K562 (cell line): ENCODE measurements around the gene NTRK2. TPM values are rescaled to one million over a fixed set of nuclear protein-coding genes. Genes with fewer than 3 reads are reported as not detected.

Experiments
- CAMTA2 ChIP-seq: fragments of 250-450 bp; sonication (Bioruptor Pico); conservative IDR thresholded peaks from 2 replicates; pipeline ENCODE4 v1.5.1; 2022
- E2F6 ChIP-seq, 2 experiments: IDR thresholded peaks; 2 replicates each; pipeline ENCODE4 v1.6.1; 2011; ENCODE audit warnings: borderline replicate concordance in 1 of 2, control low read depth in 1 of 2, low read depth in 1 of 2, low read length in 1 of 2, mild to moderate bottlenecking in 1 of 2, mixed read lengths in 1 of 2, moderate library complexity in 1 of 2; ENCODE audit not compliant: insufficient read depth in 1 of 2, insufficient read length in 1 of 2, poor library complexity in 1 of 2, severe bottlenecking in 1 of 2; ENCODE audit errors: extremely low read depth in 1 of 2
- EZH2 ChIP-seq: IDR thresholded peaks from 2 replicates; pipeline ENCODE4 v1.6.1; 2012; ENCODE audit warnings: low read depth, mild to moderate bottlenecking, inconsistent platforms, low read length, borderline replicate concordance
- GABPB1 ChIP-seq: sonication (generic); formaldehyde crosslinking; IDR thresholded peaks from 2 replicates; pipeline ENCODE4 v1.8.0; 2022; ENCODE audit warnings: mild to moderate bottlenecking, missing genetic modification reagents
- JUND ChIP-seq, 2 experiments: IDR thresholded peaks; 2 replicates in 1 of 2; 3 replicates in 1 of 2; pipeline ENCODE4 v1.6.1; 2011; ENCODE audit warnings: borderline replicate concordance in 2 of 2, low read depth in 2 of 2, low read length in 2 of 2, improper control_type of control experiment in 1 of 2, missing biosample characterization in 1 of 2, missing genetic modification characterization in 1 of 2, missing genetic modification reagents in 1 of 2
- KLF1 ChIP-seq: fragments of 450-650 bp; IDR thresholded peaks from 2 replicates; pipeline ENCODE4 v1.6.1; 2016; ENCODE audit warnings: missing genetic modification characterization, missing compliant biosample characterization
- KLF16 ChIP-seq: IDR thresholded peaks from 2 replicates; pipeline ENCODE4 v1.6.1; 2016; ENCODE audit warnings: antibody characterized with exemption
- MEIS2 ChIP-seq: fragments of 450-650 bp; IDR thresholded peaks from 2 replicates; pipeline ENCODE4 v1.6.1; 2014; ENCODE audit warnings: mild to moderate bottlenecking; ENCODE audit not compliant: partially characterized antibody
- MXD1 ChIP-seq: fragments of 250-450 bp; sonication (Bioruptor Pico); IDR thresholded peaks from 2 replicates; pipeline ENCODE4 v1.8.0; 2021; ENCODE audit warnings: borderline replicate concordance, mild to moderate bottlenecking, moderate library complexity; ENCODE audit not compliant: poor library complexity, severe bottlenecking
- NBN ChIP-seq: fragments of 450-650 bp; IDR thresholded peaks from 2 replicates; pipeline ENCODE4 v1.6.1; 2016; ENCODE audit warnings: low read depth, mild to moderate bottlenecking
- PTTG1 ChIP-seq: fragments of 450-650 bp; IDR thresholded peaks from 2 replicates; pipeline ENCODE4 v1.6.1; 2016; ENCODE audit warnings: low read depth, mild to moderate bottlenecking, missing genetic modification characterization, missing compliant biosample characterization
- RREB1 ChIP-seq: fragments of 250-450 bp; sonication (Bioruptor Pico); IDR thresholded peaks from 2 replicates; pipeline ENCODE4 v1.4.0; 2020
- SMC3 ChIP-seq: conservative IDR thresholded peaks from 2 replicates; pipeline ENCODE4 v1.6.1; 2011; ENCODE audit warnings: low read depth, low read length, improper control_type of control experiment; ENCODE audit not compliant: insufficient read depth
- SOX6 ChIP-seq: fragments of 450-650 bp; IDR thresholded peaks from 2 replicates; pipeline ENCODE4 v1.6.1; 2014; ENCODE audit warnings: mild to moderate bottlenecking
- THAP7 ChIP-seq: fragments of 250-450 bp; sonication (Bioruptor Pico); IDR thresholded peaks from 2 replicates; pipeline ENCODE4 v1.5.0; 2021
- ZNF121 ChIP-seq: sonication (generic); formaldehyde crosslinking; conservative IDR thresholded peaks from 2 replicates; pipeline ENCODE4 v1.8.0; 2022; ENCODE audit warnings: missing genetic modification reagents
- ZNF584 ChIP-seq: fragments of 200-800 bp; sonication (Bioruptor generic); IDR thresholded peaks from 2 replicates; pipeline ENCODE4 v1.6.1; 2016; ENCODE audit warnings: low read depth, mild to moderate bottlenecking, missing genetic modification characterization, missing compliant biosample characterization
- polyA plus RNA-seq, 8 experiments: library from polyadenylated mRNA; depleted of rRNA in 4 of 8; stranded (reverse) in 5 of 8; unstranded in 3 of 8; fragments of >200 nt; fragmentation: Nextera tagmentation in 2 of 8; fragmentation: Illumina TruSeq in 1 of 8; extraction: Ambion mirVana in 2 of 8; extraction: Trizol in 1 of 8; gene quantifications; 2 replicates each; pipeline versions ENCODE4 v1.2.1 to v1.2.3, GENCODE V29; 2011 to 2014; ENCODE audit warnings: inconsistent platforms in 1 of 8, missing spikeins in 1 of 8
- total RNA-seq, 7 experiments: library from RNA; depleted of rRNA in 6 of 7; stranded (reverse); fragments of >200 nt in 6 of 7; fragmentation: Illumina TruSeq in 2 of 7; extraction: Trizol in 2 of 7; gene quantifications; 2 replicates each; pipeline versions ENCODE4 v1.2.1 to v1.2.3, GENCODE V29; 2011 to 2021; ENCODE audit warnings: low replicate concordance in 1 of 7

NTRK2 gene
- total and polyA plus RNA-seq, 9 of the 15 experiments (the other 6 are each of a cell fraction or from before 2014, with no cell fraction given), result not detected

GRCh38 chr9:84953797-84954705, 284.5 kb downstream of the NTRK2 start (continued):
- TF ChIP-seq RREB1 (CRISPR knock-in tag) (no peak), JUND (IDR thresholded peaks at IDR 0.05; ENCODE audit: borderline replicate concordance, low read depth, low read length) (peak; percentile 14; the same call in 1 of the 2 replicates), JUND (tag; IDR thresholded peaks at IDR 0.05; ENCODE audit: borderline replicate concordance, low read depth, low read length) (no peak), NBN (no peak), MXD1 (CRISPR knock-in tag) (no peak), GABPB1 (CRISPR knock-in tag) (no peak), ZNF121 (CRISPR knock-in tag) (no peak), PTTG1 (tag) (no peak), KLF16 (no peak), E2F6 (IDR thresholded peaks at IDR 0.05; ENCODE audit: borderline replicate concordance in 1 of 2, extremely low read depth in 1 of 2, insufficient read depth in 1 of 2, insufficient read length in 1 of 2, low read depth in 1 of 2, low read length in 1 of 2, poor library complexity in 1 of 2, severe bottlenecking in 1 of 2) (peak in 1 of 2 experiments; percentile 31), KLF1 (tag) (no peak), THAP7 (no peak), SOX6 (no peak), EZH2 (no peak), ZNF584 (CRISPR knock-in tag) (no peak), SMC3 (peak; percentile 28; the same call in 1 of the 2 replicates), MEIS2 (no peak), CAMTA2 (no peak)
